SK-N-SH treated with all-trans-retinoic acid at 6 μM for 48 hours (cell line): ENCODE results near the gene FAM161A.

ENCODE experiments used
- ARNTL ChIP-seq: fragments of 450-650 bp; formaldehyde crosslinking; IDR thresholded peaks from 2 replicates; pipeline ENCODE4 v1.5.0; 2020; ENCODE audit warnings: low read depth, mild to moderate bottlenecking, moderate library complexity, borderline replicate concordance
- CREB5 ChIP-seq: fragments of 250-450 bp; sonication (Bioruptor Pico); IDR thresholded peaks from 2 replicates; pipeline ENCODE4 v1.5.1; 2020; ENCODE audit warnings: low read depth, mild to moderate bottlenecking, moderate library complexity
- CSRNP3 ChIP-seq: fragments of 250-450 bp; sonication (Bioruptor Pico); IDR thresholded peaks from 2 replicates; pipeline ENCODE4 v1.5.1; 2021; ENCODE audit warnings: mild to moderate bottlenecking, moderate library complexity
- ISL1 ChIP-seq: fragments of 250-450 bp; sonication (Bioruptor Pico); IDR thresholded peaks from 2 replicates; pipeline ENCODE4 v2.1.2; 2022; ENCODE audit warnings: mild to moderate bottlenecking, moderate library complexity
- PATZ1 ChIP-seq: fragments of 250-450 bp; sonication (Bioruptor Pico); IDR thresholded peaks from 2 replicates; pipeline ENCODE4 v1.8.0; 2020; ENCODE audit warnings: mild to moderate bottlenecking, moderate library complexity, borderline replicate concordance
- POU6F1 ChIP-seq: fragments of 250-450 bp; sonication (Bioruptor Pico); IDR thresholded peaks from 2 replicates; pipeline ENCODE4 v1.8.0; 2021; ENCODE audit warnings: low read depth, mild to moderate bottlenecking, moderate library complexity, borderline replicate concordance
- TCF4 ChIP-seq: fragments of 250-450 bp; sonication (Bioruptor Pico); IDR thresholded peaks from 2 replicates; pipeline ENCODE4 v1.8.0; 2021; ENCODE audit warnings: mild to moderate bottlenecking, moderate library complexity, borderline replicate concordance

GRCh38 chr2:61876400-61876799, 22.5 kb upstream of the FAM161A start:
- TF ChIP-seq POU6F1 (CRISPR knock-in tag) (no peak), PATZ1 (CRISPR knock-in tag) (no peak), ISL1 (CRISPR knock-in tag) (no peak), CREB5 (no peak), ARNTL (CRISPR knock-in tag) (no peak), CSRNP3 (CRISPR knock-in tag) (no peak), TCF4 (no peak)
